ENCODE measurements around the gene LMAN2. TPM values are rescaled to one million over a fixed set of nuclear protein-coding genes. Genes with fewer than 3 reads are reported as not detected.

LMAN2 gene
- polyA plus RNA-seq, 1 donor = 76.5 TPM

DNA sequence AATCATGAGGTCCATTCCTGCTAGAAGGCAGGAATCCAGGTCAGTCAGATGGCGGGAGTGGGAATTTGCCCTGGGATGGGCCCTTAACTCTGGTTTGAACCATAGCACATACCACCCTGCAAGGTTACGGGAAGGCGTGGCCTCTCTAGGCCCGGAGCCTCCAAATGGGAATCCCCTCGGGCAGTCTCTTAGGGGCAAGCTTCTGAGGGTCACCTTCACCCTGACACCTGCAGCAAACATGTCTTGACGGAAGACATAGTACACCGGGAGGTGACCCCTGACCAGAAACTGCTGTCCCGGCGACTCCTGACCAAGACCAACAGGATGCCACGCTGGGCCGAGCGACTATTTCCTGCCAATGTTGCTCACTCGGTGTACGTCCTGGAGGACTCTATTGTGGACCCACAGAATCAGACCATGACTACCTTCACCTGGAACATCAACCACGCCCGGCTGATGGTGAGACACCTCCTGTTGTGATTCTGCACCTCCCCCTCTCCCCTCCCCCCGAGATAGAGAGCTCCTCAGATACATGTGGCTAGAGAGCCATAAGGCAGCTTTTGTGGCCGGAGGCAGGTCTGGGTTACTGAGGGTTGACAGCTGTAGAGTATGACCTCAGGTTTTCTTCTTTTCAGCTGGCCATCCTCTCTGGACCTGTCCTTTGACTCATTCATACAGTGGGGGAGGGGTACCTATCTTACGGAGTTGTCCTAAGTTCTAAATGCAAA lies 46.9 kb downstream of the LMAN2 start:
- no peak for DNase-seq

DNA sequence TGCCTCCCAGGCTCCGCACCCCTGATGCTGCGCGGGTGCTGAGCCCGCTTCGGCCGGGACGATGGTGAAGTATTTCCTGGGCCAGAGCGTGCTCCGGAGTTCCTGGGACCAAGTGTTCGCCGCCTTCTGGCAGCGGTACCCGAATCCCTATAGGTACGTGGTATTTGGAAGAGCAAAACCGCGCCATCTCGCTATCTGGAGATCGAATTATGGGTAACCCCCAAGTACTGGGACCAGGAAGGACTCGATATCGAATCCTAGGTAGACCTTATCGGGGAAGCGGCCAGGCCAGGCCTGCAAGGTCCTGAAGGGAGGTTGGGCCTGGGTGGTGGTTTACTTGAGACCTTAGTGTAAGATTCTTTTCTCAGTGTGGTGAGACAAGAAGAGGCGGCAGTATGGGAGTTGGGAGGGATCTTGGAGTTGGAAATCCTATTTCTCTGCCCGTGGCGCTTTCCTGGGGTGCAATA lies 47.5 kb downstream of the LMAN2 start:
- DNase-seq = no peak

DNA sequence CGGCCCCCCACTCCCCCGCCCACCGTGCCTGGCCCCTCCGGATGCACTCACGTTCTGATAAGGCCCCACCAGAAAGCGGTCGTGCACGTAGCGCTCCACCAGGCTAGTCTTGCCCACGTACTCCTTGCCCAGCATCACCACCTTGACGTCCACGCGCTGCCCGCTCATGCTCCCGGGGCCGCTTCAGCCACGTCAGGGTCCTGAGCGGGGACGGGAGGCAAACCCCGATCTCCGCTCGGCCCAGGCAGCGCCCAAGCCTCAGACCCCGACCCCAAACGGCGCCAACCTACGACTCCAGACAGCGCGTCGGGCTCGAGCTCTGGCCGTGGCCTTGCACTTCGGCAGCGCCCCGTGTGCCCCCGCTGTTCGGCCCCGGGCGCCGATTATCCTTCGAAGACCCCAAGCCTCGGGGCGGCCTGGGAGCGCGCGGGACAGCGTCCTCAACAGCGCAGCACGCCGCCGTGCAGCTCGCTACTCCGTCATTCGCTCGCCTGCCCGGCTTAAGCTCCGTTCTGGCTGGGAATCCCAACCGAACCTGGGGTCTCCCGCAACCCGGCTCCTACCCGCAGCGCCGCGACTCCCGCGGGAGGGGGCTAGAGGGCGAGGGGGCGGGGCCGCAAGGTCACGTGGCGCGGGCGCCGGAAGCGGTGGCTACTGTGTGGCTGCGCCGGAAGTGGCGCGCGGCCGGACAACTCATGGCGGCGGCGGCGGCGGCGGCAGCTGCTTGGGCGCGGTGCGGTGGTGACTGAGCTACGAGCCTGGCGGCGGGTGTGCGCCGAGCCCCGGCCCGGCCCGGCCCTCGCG lies 48.1 kb downstream of the LMAN2 start, which contains the start of the genes PRELID1 and RAB24:
Gene PRELID1, plus strand, starts transcription at position 679 of the 804 bp plus-strand sequence. CDS start 187 bp downstream, outside the sequence.
Gene RAB24, minus strand, starts transcription at position 599 of the 804 bp plus-strand sequence. Its CDS starts 431 bp downstream, at position 168.
- peak; percentile 91 for DNase-seq

DNA sequence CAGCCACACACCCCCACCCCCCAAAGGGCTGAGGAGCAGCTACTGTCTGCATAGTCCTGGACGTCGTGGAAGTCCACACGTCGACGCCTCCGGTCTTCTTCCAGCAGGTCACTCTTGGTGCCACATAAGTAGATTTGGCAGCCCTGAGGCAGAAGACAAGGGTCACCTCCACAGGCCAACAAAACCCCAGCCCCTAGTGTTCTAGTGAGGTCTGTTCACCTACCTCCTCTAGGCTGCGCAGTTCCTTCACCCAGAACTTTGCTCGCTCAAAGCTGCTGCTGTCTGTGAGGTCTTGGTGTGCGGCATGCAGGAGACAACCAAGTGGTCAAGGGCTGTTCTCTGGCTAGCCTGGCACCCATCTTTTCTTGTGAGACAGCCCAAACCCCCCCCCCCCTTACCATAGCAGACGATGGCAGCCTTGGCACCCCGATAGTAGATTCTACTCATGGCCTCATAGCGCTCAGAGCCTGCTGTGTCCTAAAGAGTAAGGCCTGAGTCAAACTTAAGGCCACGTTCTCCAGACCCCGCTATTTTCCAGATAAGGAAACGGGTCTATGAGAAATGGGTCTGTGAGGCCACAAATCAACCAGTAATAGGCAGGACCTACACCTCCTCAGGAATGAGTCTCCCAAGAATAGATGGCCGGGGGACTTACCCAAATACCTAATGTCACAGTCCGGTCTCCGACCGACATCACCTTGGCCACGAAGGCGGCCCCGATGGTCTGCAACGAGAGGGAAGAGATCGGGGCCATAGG lies 48.9 kb downstream of the LMAN2 start:
- no peak for DNase-seq

GRCh38 chr5:177301503-177302165 lies 49.8 kb downstream of the LMAN2 start:
- no peak for DNase-seq

DNA sequence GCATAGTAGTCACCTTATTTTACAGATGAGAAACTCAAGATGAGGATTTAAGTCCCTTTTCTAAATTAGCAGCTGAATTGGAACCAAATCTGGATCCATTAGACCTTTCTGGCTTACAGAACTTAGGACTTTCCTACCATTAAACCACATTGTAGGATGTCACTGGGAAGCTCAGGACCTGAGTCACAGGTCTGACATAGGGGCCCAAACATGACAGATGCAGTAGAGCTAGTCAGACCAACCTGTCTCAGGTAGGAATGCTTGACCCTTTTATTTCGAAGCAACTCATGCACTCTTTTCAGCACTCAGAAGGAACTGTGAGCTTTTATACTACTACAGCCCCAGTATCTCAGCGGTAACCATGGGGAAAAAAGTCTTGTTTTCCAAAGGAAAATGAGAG lies 50.5 kb downstream of the LMAN2 start:
- no peak for DNase-seq

GRCh38 chr5:177300236-177300880 lies 51.1 kb downstream of the LMAN2 start:
- peak; percentile 51 for DNase-seq

- DNase-seq = no peak
Observed at GRCh38 chr5:177299697-177300096, 51.8 kb downstream of the LMAN2 start.

- no peak for DNase-seq
Observed at GRCh38 chr5:177297922-177298321, 53.5 kb downstream of the LMAN2 start.

DNA sequence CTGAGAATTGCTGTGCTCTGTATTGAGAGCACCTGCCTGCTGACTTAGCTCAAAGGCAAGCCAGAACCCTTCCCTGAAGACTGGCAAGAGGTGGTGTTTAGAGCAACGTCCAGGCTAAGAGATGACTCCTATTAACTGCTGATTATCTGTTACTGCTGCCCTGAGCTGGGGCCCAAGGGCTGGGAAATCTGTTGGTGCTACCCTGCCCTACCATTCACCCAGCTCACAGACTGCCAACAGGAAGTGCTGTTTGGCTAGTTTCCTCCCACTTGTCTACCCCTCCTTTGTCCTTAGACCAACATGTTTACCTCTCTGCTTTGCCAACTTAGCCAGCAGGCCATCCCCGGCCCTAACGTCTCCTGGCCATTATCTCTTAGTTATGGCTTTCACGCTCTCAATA lies 54.9 kb downstream of the LMAN2 start:
- DNase-seq = no peak

- no peak for DNase-seq
Observed at GRCh38 chr5:177295924-177296323, 55.5 kb downstream of the LMAN2 start.

GRCh38 chr5:177294632-177295031 lies 56.8 kb downstream of the LMAN2 start:
- DNase-seq = no peak

- no peak for DNase-seq
Observed at GRCh38 chr5:177293819-177294581, 57.5 kb downstream of the LMAN2 start.

GRCh38 chr5:177291735-177292134 lies 59.7 kb downstream of the LMAN2 start:
- DNase-seq = no peak

DNA sequence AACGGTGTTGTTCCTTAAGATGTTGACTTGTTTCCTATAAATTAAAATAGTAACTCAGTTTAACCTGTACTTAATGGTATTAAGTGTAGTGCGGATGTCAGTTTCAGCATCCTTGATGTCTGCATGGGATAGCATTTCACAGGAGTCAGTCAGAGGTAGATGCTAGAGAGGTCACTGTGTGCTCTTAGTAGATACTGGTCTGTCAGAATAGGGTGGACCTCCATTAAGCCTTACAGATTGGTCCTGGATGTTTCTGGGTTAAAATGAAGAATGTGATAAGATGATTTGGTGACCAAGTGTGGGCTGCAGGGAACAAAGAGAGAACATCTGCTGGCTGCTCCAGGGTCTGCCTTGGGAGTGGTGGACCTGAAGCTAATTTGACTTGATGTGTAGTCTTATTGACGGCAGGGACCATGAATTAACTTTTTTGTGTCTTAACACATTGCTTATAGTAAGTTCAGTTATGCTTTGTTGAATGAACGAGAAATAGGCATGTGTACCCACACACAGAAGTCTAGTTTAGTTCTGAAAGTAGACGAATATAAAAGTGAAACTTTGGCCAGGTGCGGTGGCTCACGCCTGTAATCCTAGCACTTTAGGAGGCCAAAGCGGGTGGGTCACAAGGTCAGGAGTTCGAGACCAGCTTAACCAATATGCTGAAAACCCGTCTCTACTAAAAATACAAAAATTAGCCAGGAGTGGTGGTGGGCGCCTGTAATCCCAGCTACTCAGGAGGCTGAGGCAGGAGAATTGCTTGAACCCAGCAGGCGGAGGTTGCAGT lies 60.5 kb downstream of the LMAN2 start:
- DNase-seq = no peak

GRCh38 chr5:177288191-177288590 lies 63.3 kb downstream of the LMAN2 start:
- DNase-seq = no peak

Data from hindlimb muscle (tissue), 1 donor.